Skeletal muscle satellite cell (primary cell): ENCODE data around the gene LHFPL5.

Experiments used
- H3K27me3 ChIP-seq: 2 replicates; pipeline ENCODE4 v1.7.0; 2013; ENCODE audit warnings: low read length; ENCODE audit not compliant: control insufficient read depth, insufficient read depth
- H3K36me3 ChIP-seq: 2 replicates; pipeline ENCODE4 v1.7.0; 2013; ENCODE audit warnings: mild to moderate bottlenecking, control low read depth, low read length; ENCODE audit not compliant: insufficient read depth
- H3K4me1 ChIP-seq: 2 replicates; pipeline ENCODE4 v1.7.0; 2013; ENCODE audit warnings: low read length; ENCODE audit not compliant: control insufficient read depth, insufficient read depth
- H3K4me2 ChIP-seq: 2 replicates; pipeline ENCODE4 v1.7.0; 2013; ENCODE audit warnings: mild to moderate bottlenecking, low read length
- H3K4me3 ChIP-seq: 2 replicates; pipeline ENCODE4 v1.7.0; 2013; ENCODE audit warnings: low read length
- H3K9ac ChIP-seq: 2 replicates; pipeline ENCODE4 v1.7.0; 2013; ENCODE audit warnings: mild to moderate bottlenecking, low read depth, low read length, moderate library complexity
- H3K9me3 ChIP-seq: replicated peaks from 2 replicates; pipeline ENCODE4 v1.7.0; 2013; ENCODE audit warnings: mild to moderate bottlenecking, control low read depth, low read length

Gene LHFPL5

DNA sequence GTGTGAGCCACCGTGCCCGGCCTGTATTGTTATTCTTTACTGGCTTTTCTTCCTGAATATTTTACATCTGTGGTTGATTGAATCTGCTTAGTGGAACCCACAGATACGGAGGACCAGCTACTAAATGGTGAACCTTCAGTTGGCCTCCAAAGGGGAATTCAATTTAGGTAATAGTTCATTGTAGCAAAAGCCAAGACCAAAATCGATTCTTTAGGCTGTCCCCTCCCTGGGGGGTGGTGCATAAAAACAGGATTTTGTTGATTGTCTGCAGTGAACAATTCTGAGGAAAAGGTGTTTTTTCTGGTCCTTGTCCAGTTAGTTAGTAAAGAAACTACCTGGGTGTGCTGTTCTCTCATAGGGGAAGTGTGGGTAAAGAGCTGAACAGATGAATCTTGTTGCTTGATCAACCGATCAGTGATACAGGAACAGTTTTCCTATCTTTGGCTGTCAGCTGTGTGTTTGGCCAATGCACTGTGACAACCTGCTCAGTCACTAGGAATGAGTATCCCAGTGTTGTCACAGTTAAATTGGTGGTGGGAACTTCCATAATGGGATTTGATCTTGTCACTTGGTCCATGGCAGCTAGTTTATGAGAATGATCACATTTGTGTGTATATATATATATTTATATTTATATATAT lies 19.5 kb downstream of the LHFPL5 start:
- H3K36me3 ChIP-seq: no peaks in the 10 kb centered on the region

DNA sequence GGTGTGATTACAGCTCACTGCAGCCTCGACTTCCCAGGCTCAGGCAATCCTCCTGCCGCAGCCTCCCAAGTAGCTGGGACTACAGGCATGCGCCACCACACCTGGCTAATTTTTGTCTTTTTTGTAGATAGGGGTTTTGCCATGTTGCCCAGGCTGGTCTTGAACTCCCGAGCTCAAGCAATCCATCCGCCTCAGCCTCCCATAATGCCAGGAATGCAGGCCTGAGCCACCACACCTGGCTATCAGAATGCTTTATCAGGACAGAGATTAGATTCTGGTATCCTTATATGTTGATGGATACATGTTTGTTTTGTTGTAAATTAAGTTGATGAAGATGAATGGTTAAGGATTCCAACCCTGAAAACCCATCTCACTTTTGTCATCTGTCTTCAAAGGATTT lies 24.2 kb downstream of the LHFPL5 start:
- Histone ChIP-seq H3K36me3 (peaks cover 13% of the 10 kb centered on the region), H3K4me1 (no peaks in the 10 kb centered on the region), H3K9me3 (no peaks in the 10 kb centered on the region), H3K27me3 (no peaks in the 10 kb centered on the region), H3K4me2 (no peak overlapping the region), H3K9ac (no peak overlapping the region), H3K4me3 (no peak overlapping the region)

More for the DNA sequence above, 19.5 kb downstream of the LHFPL5 start:
- Histone ChIP-seq H3K9ac (no peak overlapping the region), H3K9me3 (no peaks in the 10 kb centered on the region), H3K27me3 (no peaks in the 10 kb centered on the region), H3K4me1 (no peaks in the 10 kb centered on the region), H3K4me3 (no peak overlapping the region), H3K4me2 (no peak overlapping the region)

DNA sequence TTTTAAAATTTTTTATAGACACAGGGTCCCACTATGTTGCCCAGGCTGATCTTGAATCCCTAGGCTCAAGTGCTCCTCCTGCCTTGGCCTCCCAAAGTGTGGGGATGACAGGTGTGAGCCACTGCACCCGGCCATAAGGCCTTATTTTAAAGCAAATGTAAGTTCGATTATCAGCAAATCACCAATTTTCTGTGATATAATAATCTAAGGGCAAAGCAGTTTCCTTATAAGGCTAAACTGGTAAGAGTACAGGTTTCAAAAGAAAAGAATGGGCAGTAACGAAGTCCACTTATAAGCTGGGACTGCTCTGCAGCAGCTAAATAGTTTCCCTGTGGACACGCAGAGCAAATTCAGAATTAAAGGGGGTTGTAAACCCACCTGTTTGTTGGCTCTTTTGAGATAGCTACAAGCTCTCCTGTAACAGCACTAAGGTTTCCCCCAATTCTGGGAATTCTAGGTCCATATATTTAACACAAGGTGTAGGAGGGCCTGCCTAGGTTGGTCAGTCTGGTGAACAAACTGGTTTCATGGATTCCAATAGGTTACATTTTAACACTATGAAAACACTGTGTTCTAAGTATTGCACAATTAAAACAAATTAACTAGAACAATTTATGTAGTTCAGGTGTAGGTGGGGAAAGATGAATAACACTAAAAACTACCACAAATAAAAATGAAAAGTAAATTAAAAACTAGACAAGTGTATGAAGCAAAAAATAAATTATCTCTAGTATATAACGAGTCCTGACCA lies 26.3 kb downstream of the LHFPL5 start:
- peaks cover 28% of the 10 kb centered on the region for H3K36me3 ChIP-seq
- no peak overlapping the region for H3K9ac ChIP-seq
- no peaks in the 10 kb centered on the region for H3K27me3 ChIP-seq
- no peak overlapping the region for H3K4me3 ChIP-seq
- H3K4me2 ChIP-seq: no peak overlapping the region
- no peaks in the 10 kb centered on the region for H3K9me3 ChIP-seq
- no peaks in the 10 kb centered on the region for H3K4me1 ChIP-seq

DNA sequence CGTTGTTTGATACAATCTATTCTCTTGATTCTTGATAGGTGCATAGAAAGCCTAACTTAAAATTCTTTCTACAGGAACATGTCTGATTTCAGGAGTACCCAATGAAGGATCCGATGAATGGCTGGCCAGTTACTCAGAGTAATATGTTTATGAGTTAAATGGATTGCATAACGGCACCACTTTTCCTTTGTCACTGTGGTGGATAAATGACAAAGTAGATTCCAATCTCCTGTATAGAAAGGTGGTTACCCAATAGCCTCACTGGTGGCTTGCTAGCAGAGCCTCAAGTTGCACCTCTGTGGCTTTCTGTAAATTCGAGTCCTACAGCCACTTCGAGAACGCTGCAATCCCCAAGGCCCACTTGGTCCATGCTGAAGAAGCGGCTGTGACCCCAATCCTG lies 28.4 kb downstream of the LHFPL5 start:
- no peaks in the 10 kb centered on the region for H3K27me3 ChIP-seq
- H3K4me3 ChIP-seq: no peak overlapping the region

DNA sequence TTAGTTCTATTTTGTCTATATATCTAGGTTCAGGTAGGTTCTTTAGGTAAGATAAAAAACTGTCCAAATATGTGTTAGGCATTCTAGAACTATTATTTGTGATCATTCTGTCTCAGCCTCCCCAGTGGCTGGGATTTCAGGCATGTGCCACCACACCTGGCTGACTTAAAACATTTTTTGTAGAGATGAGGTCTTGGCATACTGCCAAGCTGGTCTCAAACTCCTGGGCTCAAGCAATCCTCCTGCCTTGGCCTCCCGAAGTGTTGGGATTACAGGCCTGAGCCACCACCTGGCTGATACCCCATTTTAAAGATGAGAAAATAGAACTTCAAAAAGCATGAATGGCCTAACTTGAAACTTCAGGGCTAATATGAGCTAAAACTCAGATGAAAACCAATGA lies 33.9 kb downstream of the LHFPL5 start:
- H3K9ac ChIP-seq: no peak overlapping the region
- no peaks in the 10 kb centered on the region for H3K4me1 ChIP-seq
- H3K27me3 ChIP-seq: no peaks in the 10 kb centered on the region
- H3K4me2 ChIP-seq: no peak overlapping the region
- H3K9me3 ChIP-seq: no peaks in the 10 kb centered on the region
- peaks cover 56% of the 10 kb centered on the region for H3K36me3 ChIP-seq
- no peak overlapping the region for H3K4me3 ChIP-seq

More for the DNA sequence above, 28.4 kb downstream of the LHFPL5 start:
- Histone ChIP-seq H3K4me1 (no peaks in the 10 kb centered on the region), H3K9me3 (no peaks in the 10 kb centered on the region), H3K4me2 (no peak overlapping the region), H3K36me3 (peaks cover 42% of the 10 kb centered on the region), H3K9ac (no peak overlapping the region)

DNA sequence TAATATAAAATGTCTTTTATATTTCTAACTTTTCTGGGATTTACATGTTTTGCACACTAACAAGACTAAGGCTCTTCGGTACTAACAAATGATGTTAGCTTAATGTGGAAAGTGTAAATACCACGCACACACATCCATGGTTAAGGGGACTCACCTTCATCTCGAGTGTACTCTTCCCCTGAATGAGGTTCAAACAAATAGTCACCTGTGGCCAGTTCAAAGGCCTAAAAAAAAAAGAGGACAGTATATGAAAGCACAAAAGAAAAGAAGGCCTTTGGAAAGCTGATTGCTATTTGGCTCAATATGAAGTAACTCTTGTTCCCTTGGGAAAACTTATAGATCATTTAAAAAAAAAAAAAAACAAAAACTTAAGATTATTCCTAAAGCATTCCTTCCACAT lies 37.2 kb downstream of the LHFPL5 start:
- no peaks in the 10 kb centered on the region for H3K4me1 ChIP-seq
- H3K9ac ChIP-seq: no peak overlapping the region
- H3K4me2 ChIP-seq: no peak overlapping the region
- no peaks in the 10 kb centered on the region for H3K9me3 ChIP-seq
- peaks cover 47% of the 10 kb centered on the region for H3K36me3 ChIP-seq
- no peak overlapping the region for H3K4me3 ChIP-seq
- H3K27me3 ChIP-seq: no peaks in the 10 kb centered on the region

DNA sequence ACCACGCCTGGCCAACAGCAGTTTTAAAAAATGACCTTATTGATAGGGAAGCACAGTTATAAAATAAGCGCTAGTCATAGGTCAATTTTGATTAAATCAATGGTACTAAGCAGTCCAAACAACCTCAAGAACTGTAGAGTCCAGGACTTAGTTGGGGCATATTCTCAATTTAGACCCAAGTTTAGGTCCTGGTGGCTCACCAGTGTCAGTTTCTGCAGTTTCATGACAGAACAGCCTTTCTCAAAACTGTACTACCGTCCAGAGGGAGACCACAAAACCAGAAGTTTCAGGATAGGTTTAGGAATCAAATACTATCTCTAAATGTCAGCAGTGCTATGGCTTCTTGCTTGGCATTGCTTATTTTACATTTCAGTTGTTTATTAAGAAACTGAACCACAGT lies 39.1 kb downstream of the LHFPL5 start:
- Histone ChIP-seq H3K4me2 (no peak overlapping the region), H3K9me3 (no peaks in the 10 kb centered on the region), H3K4me1 (no peaks in the 10 kb centered on the region), H3K36me3 (peaks cover 40% of the 10 kb centered on the region), H3K4me3 (no peak overlapping the region), H3K9ac (no peak overlapping the region), H3K27me3 (no peaks in the 10 kb centered on the region)

DNA sequence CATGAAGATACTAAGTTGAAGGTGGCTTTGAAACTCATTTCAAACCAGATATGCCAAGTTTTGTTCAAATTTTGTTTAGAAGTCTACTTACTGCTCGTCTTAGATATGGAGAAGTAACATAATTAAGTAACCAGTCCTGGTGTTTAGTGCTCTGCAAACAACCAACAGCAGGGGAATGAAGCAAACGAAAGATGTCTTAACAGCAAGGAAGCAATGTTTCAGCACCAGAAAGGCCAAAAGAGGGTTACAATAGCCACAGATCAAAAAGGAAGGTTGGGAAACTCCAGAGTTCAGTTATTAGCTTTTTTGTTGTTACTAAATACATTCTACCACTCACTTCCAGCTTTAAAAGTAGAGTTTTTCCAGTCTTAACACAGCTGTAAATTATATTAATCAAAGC lies 45.1 kb downstream of the LHFPL5 start:
- H3K36me3 ChIP-seq: peaks cover 47% of the 10 kb centered on the region

DNA sequence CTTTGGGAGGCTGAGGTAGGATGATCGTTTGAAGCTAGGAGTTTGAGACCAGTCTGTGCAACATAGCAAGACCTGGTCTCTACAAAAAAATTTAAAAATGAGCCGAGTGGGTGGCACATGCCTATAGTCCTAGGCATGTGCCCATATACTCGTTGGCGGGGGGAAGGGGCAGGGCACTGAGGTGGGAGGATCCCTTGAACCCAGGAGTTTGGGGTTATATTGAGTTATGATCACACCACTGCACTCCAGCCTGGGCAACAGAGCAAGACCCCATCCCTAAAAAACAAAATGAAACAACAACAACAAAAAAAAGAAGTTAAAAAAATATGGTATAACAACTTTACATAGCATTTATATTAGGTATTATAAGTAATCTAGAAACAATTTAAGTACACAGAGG lies 47.8 kb downstream of the LHFPL5 start:
- Histone ChIP-seq H3K9ac (no peak overlapping the region), H3K27me3 (no peaks in the 10 kb centered on the region), H3K9me3 (no peaks in the 10 kb centered on the region), H3K4me3 (no peak overlapping the region), H3K4me2 (no peak overlapping the region), H3K36me3 (peaks cover 51% of the 10 kb centered on the region), H3K4me1 (no peaks in the 10 kb centered on the region)

More for the DNA sequence above, 45.1 kb downstream of the LHFPL5 start:
- no peak overlapping the region for H3K4me2 ChIP-seq
- H3K9ac ChIP-seq: no peak overlapping the region
- no peak overlapping the region for H3K4me3 ChIP-seq
- H3K9me3 ChIP-seq: no peaks in the 10 kb centered on the region
- H3K27me3 ChIP-seq: no peaks in the 10 kb centered on the region
- no peaks in the 10 kb centered on the region for H3K4me1 ChIP-seq

DNA sequence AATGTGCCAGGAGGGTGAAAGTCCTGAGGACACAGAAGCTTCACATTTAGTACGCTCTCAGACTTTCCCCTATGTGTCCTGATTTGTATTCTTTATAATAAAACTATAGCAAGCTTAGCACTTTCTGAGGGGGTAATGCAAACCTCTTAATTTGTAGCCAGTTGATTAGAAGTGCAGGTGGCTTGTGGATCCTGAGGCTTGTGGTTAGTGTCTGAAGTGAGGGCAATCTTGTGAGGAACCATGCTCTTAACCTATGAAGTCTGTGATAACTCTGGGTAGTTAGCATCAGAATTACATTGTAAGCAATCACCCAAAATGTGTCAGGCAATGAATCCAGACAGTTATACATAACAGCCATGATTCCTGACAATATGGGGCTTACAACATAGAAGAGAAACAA lies 51.1 kb downstream of the LHFPL5 start:
- H3K36me3 ChIP-seq: peaks cover 56% of the 10 kb centered on the region
- H3K4me2 ChIP-seq: no peak overlapping the region
- H3K9ac ChIP-seq: no peak overlapping the region
- H3K4me3 ChIP-seq: no peak overlapping the region
- no peaks in the 10 kb centered on the region for H3K9me3 ChIP-seq
- H3K27me3 ChIP-seq: no peaks in the 10 kb centered on the region
- no peaks in the 10 kb centered on the region for H3K4me1 ChIP-seq

DNA sequence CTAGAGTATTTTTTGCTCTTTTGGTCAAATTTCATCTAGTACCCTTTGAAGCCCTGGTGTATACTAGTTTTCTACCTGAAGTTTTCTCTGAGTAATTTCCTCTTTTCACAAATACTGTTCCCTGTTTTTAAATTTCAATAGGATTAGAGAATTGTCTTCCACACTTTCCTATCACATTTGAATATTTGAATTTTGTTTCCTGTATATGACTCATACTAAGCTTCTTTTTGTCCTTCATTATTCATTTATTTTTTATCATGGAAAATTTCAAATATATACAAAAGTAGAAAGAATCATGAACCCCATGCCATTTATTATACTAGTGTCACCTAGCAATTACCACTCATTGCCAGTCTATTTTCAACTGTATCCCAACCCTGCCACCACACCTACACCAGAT lies 52.7 kb downstream of the LHFPL5 start:
- Histone ChIP-seq H3K4me1 (no peaks in the 10 kb centered on the region), H3K27me3 (no peaks in the 10 kb centered on the region), H3K9ac (no peak overlapping the region), H3K9me3 (no peaks in the 10 kb centered on the region), H3K4me2 (no peak overlapping the region), H3K36me3 (peaks cover 54% of the 10 kb centered on the region), H3K4me3 (no peak overlapping the region)

DNA sequence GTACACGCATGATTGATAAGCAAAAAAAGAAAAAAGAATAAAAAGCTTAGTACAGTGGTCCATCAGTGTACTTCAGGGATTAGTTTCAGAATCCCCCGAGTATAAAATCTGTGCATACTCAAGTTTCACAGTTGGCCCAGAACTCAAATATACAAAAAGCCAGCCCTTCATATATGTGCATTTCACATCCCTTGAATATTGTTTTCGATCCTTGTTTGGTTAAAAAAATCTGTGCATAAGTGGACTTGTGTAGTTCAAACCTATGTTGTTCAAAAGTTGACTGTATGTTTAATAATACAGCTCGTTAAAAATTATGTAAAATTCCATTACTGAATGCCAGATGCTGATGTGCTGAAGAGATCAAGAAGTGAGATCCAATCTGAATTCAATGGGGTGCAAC lies 54.2 kb downstream of the LHFPL5 start:
- Histone ChIP-seq H3K4me1 (no peaks in the 10 kb centered on the region), H3K36me3 (peaks cover 55% of the 10 kb centered on the region), H3K4me3 (no peak overlapping the region), H3K4me2 (no peak overlapping the region), H3K9me3 (no peaks in the 10 kb centered on the region), H3K27me3 (no peaks in the 10 kb centered on the region), H3K9ac (no peak overlapping the region)
